A673 (cell line): Measurements from ENCODE around the gene TCF12. TPM values are rescaled to one million over a fixed set of nuclear protein-coding genes. Genes with fewer than 3 reads are reported as not detected.

ENCODE experiments used
- BruUV-seq: library from RNA; stranded (reverse); fragments of 400-500 nt; replicated peaks from 2 replicates; lab custom pipeline; 2021; lab: Mats Ljungman, UMichigan
- CTCF ChIA-PET: fragments of 300-600 bp; sonication (Branson Sonifier 250); formaldehyde crosslinking; loops from one replicate; lab custom pipeline; 2022; ENCODE audit warnings: antibody characterized with exemption; lab: Charles Lee
- POLR2A ChIA-PET: fragments of 300-600 bp; sonication (Branson Sonifier 250); formaldehyde crosslinking; loops from one replicate; lab custom pipeline; 2022; ENCODE audit warnings: antibody characterized with exemption; ENCODE audit not compliant: low non-redundant PET; lab: Charles Lee
- DNase-seq: peaks from one replicate; pipeline ENCODE4 v3.0.0-alpha.2; 2015; ENCODE audit warnings: low spot score
- H3K27ac ChIP-seq: fragments of 200-600 bp; sonication (generic); 2 replicates; pipeline ENCODE4 v1.5.1; 2016; ENCODE audit warnings: mixed run types, low read depth, mild to moderate bottlenecking, mixed read lengths, antibody characterized with exemption, low read length; ENCODE audit not compliant: poor library complexity, severe bottlenecking
- H3K27me3 ChIP-seq: fragments of 200-600 bp; sonication (generic); replicated peaks from 2 replicates; pipeline ENCODE4 v1.6.1; 2017; ENCODE audit warnings: mixed run types, low read depth, mild to moderate bottlenecking, mixed read lengths, antibody characterized with exemption, low read length; ENCODE audit not compliant: insufficient read depth, poor library complexity
- H3K36me3 ChIP-seq: fragments of 200-600 bp; sonication (generic); 2 replicates; pipeline ENCODE4 v1.6.1; 2016; ENCODE audit warnings: mixed run types, mild to moderate bottlenecking, mixed read lengths, antibody characterized with exemption, low read length; ENCODE audit not compliant: insufficient read depth, poor library complexity, severe bottlenecking
- H3K4me1 ChIP-seq: fragments of 200-600 bp; sonication (generic); 2 replicates; pipeline ENCODE4 v1.6.1; 2017; ENCODE audit warnings: mixed run types, mild to moderate bottlenecking, mixed read lengths, antibody characterized with exemption, low read length; ENCODE audit not compliant: insufficient read depth, poor library complexity, severe bottlenecking
- H3K4me3 ChIP-seq: fragments of 200-600 bp; sonication (generic); 2 replicates; pipeline ENCODE4 v1.5.1; 2016; ENCODE audit warnings: low read depth, mixed run types, mild to moderate bottlenecking, mixed read lengths, low read length; ENCODE audit not compliant: poor library complexity, severe bottlenecking
- H3K9me3 ChIP-seq: fragments of 200-600 bp; sonication (generic); 2 replicates; pipeline ENCODE4 v1.6.1; 2016; ENCODE audit warnings: mixed run types, low read depth, mild to moderate bottlenecking, mixed read lengths, antibody characterized with exemption, low read length; ENCODE audit not compliant: poor library complexity, severe bottlenecking
- CTCF ChIP-seq: fragments of 300-800, 200-600 bp; sonication (generic); conservative IDR thresholded peaks from 2 replicates; pipeline ENCODE4 v1.5.1; 2017; ENCODE audit warnings: low read depth, mild to moderate bottlenecking, antibody characterized with exemption, low read length, moderate library complexity, mixed read lengths
- EZH2 ChIP-seq: fragments of 200-600 bp; sonication (generic); IDR thresholded peaks from 2 replicates; pipeline ENCODE4 v1.6.1; 2017; ENCODE audit warnings: borderline replicate concordance, low read depth, mild to moderate bottlenecking, mixed read lengths, antibody characterized with exemption, low read length; ENCODE audit not compliant: poor library complexity, severe bottlenecking
- intact Hi-C: fragments of 100-400 bp; cut with micrococcal nuclease; formaldehyde crosslinking; loops from one replicate; pipeline ENCODE4 v1.10.0; 2022; ENCODE audit not compliant: unreplicated experiment
- total RNA-seq: library from RNA; stranded (reverse); gene quantifications from 2 replicates; pipeline ENCODE4 v1.2.3, GENCODE V29; 2021

The TCF12 gene
- total RNA-seq, 1 experiment from 2014 or later, result 351 TPM

GRCh38 chr15:57108296-57108695 is 189.9 kb downstream of the TCF12 start:
- CTCF ChIA-PET, result no interaction called here

GRCh38 chr15:57109005-57109404 is 190.6 kb downstream of the TCF12 start:
- Histone ChIP-seq H3K27me3 (no peaks in the 10 kb centered on the region), H3K27ac (no peak overlapping the region), H3K4me3 (no peak overlapping the region), H3K9me3 (peaks cover 10% of the 10 kb centered on the region), H3K36me3 (peaks cover 6% of the 10 kb centered on the region), H3K4me1 (peaks cover 16% of the 10 kb centered on the region)
- intact Hi-C loops, result no loop called here
- no peak for DNase-seq
- TF ChIP-seq EZH2 (no peak), CTCF (no peak)
- POLR2A ChIA-PET, result no interaction called here
- CTCF ChIA-PET, result no interaction called here
- no TSS peak for BruUV-seq

More at GRCh38 chr15:57108296-57108695, 189.9 kb downstream of the TCF12 start:
- no peak for DNase-seq
- no peaks in the 10 kb centered on the region for H3K27me3 ChIP-seq
- H3K36me3 ChIP-seq, result peaks cover 6% of the 10 kb centered on the region
- intact Hi-C loops, result no loop called here
- H3K4me3 ChIP-seq, result no peak overlapping the region
- no peak overlapping the region for H3K27ac ChIP-seq
- TF ChIP-seq EZH2 (no peak), CTCF (no peak)
- H3K9me3 ChIP-seq, result peaks cover 10% of the 10 kb centered on the region
- POLR2A ChIA-PET, result no interaction called here
- no TSS peak for BruUV-seq
- peaks cover 15% of the 10 kb centered on the region for H3K4me1 ChIP-seq

- intact Hi-C loops, result no loop called here
- ChIA-PET POLR2A (no interaction called here), CTCF (no interaction called here)
- peaks cover 6% of the 10 kb centered on the region for H3K36me3 ChIP-seq
- no peaks in the 10 kb centered on the region for H3K27me3 ChIP-seq
- BruUV-seq, result no TSS peak
- DNase-seq, result no peak
- H3K27ac ChIP-seq, result no peak overlapping the region
- peaks cover 7% of the 10 kb centered on the region for H3K9me3 ChIP-seq
- TF ChIP-seq EZH2 (no peak), CTCF (no peak)
- peaks cover 20% of the 10 kb centered on the region for H3K4me1 ChIP-seq
- no peak overlapping the region for H3K4me3 ChIP-seq
Observed at GRCh38 chr15:57111002-57111401, 192.6 kb downstream of the TCF12 start.
